GM18909 (cell line): ENCODE data around the gene LLGL1.

Experiments used
- ATAC-seq: cut with Tn5 transposase; IDR thresholded peaks from one replicate; pipeline ENCODE4 v1.9.1; 2021; ENCODE audit warnings: mild to moderate bottlenecking; ENCODE audit not compliant: unreplicated experiment, poor library complexity

Gene LLGL1

DNA sequence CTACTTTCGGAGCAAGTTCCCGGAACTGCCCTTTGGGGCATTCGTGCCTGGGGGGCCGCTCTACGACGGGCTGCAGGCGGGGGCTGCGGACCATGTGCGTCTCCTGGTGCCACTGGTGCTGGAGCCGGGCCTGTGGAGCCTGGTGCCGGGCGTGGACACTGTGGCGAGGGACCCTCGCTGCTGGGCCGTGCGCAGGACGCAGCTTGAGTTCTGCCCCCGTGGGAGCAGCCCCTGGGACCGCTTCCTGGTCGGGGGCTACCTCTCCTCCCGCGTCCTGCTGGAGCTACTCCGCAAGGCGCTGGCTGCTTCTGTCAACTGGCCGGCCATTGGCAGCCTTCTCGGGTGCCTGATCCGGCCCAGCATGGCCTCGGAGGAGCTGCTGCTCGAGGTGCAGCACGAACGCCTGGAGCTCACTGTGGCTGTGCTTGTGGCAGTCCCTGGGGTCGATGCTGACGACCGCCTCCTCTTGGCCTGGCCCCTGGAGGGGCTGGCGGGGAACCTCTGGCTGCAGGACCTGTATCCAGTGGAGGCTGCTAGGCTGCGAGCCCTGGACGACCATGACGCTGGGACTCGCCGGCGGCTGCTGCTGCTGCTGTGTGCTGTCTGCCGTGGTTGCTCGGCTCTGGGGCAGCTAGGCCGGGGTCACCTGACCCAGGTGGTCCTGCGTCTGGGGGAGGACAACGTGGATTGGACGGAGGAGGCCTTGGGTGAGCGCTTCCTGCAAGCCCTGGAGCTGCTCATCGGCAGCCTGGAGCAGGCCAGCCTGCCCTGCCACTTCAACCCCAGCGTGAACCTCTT, 38.6 kb downstream of the LLGL1 start:
- ATAC-seq = no peak

DNA sequence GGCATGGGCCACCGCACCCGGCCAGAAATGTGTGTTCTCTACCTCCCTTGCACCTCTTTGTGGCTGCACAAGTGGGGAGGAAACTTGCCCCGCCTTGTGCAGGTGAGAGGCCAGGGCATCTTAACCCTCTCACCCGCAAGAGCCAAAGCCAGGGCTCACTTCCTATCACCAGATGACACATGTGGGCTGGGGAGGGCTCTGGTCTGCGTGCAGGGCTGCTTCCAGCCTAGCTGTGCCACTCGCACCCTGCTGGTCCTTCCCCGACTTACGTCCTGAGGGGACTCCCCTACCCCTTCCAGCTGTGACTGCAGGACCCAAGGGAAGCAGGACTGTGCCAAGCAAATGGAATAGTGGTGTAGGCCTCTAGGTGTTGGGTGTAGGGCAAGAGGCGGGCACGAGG, 41.9 kb downstream of the LLGL1 start:
- no peak for ATAC-seq

DNA sequence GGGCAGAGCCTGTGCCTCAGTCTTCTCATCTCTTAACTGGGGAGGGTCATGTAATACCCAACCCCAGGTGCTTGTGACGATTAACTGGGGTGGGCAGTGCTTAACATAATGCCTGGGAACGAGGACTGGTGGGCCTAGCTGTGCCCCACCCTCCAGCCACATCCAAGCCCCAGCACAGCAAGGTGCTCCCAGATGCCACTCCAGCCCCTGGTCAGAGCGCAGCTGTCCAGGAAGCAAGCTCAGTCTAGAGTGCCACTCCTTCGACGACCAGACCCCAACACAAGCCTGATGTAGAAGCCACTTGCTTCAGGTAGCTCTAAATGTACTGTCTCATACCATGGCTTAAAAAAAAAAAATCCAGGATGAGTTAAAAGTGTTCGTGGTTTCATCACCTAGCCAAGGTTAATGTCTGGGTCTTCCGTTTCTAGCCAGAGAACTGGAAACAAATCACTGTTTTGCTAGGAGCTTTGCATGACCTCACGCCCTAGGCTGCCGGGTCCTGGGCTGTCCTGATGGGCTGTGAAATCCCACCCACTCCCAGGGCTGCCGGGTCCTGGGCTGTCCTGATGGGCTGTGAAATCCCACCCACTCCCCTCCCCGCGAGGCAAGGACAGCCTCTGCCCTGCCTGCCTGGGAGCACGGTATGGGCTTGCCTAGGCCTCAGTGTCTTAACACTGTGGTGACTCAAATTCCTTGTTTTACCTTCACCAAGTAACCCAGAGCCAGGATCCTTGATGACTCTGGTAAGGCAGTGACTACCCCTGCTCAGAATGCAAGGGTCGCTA, 42.7 kb downstream of the LLGL1 start:
- no peak for ATAC-seq

DNA sequence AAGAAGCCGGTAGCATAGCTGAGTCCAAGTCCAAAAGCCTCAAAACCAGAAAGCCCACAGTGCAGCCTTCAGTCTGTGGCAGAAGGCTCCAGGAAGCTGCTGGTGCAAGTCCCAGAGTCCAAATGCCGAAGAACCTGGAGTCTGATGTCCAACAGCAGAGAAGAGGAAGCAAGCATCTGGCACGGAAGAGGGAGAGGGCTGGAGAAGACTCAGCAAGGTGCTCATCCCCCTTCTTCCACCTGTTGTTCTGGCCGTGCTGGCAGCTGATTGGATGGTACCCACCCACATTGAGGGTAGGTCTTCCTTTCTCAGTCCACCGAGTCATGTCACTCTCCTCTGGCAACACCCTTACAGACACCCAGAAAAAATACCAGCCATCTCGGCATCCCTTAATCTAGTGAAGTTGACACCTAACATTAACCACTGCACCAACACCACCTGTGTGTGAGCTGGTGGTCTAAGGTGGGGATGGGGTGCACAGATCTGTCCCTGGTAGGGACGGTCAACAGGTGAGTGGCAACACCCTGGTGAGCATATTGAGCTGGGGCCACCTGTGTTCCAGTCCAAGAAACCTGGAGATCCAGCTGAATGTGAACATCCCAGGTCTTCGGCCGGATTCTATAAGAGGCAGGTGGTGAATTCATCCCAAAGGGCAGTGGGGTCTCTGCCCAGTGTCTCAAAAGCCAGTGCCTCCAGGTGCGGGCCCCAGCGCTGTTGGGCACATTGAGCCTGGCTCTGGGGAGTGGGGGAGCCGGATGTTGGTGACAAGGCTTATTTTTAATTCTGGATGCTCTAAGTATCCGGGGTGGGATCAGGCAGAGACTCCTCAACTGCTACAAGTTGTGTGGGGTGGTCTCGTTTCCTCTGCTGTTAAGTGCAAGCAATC, 44.9 kb downstream of the LLGL1 start:
- ATAC-seq = no peak

DNA sequence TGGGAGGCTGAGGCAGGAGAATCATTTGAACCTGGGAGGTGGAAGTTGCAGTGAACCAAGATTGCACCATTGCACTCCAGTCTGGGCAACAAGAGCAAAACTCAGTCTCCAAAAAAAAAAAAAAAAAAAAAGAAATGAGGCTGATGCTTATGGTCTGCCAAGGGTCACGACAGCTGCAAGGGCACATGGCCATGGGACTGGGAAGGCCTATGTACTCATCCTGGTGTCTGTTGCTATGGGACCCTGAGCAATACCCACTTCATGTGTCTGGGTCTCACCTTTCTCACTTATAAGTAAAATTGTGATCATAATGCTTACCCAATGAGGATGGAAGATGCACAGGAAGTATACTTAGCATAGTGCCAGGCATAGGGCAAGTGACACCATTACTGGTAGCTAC, 51.6 kb downstream of the LLGL1 start:
- no peak for ATAC-seq

DNA sequence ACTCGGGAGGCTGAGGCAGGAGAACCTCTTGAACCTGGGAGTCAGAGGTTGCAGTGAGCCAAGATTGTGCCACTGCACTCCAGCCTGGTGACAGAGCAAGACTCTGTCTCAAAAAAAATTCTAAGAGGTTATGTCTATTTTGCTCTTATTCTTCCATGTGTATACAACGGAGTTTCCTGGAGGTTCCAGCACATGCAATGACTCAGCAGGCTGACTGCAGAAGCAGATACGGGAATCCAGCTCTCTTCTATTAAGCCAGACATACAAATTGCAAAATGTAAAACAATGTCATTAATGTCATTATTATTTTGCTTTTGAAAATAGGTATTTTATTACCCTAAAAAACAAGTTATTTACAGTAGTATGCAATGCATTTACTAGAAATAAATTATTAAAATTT, 53.4 kb downstream of the LLGL1 start:
- ATAC-seq = no peak

DNA sequence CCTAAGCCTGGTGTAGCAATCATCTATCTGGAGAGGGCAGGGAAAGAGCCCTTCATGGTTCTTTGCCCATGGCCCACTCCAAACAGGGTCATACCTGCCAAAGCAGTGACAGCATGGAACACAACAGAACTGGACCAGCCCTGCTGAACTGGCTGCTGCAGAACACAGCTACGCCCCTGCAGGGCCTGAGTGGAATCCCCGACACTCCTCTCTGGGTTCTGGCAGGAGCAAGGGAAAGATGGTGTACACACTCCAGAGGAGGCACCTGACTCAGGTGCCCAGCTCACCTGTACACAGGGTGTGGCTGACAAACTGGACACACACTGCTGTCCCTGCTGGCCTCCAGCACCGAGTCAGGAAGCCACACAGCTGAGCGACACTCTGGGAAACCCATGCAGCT, 54.8 kb downstream of the LLGL1 start:
- no peak for ATAC-seq

DNA sequence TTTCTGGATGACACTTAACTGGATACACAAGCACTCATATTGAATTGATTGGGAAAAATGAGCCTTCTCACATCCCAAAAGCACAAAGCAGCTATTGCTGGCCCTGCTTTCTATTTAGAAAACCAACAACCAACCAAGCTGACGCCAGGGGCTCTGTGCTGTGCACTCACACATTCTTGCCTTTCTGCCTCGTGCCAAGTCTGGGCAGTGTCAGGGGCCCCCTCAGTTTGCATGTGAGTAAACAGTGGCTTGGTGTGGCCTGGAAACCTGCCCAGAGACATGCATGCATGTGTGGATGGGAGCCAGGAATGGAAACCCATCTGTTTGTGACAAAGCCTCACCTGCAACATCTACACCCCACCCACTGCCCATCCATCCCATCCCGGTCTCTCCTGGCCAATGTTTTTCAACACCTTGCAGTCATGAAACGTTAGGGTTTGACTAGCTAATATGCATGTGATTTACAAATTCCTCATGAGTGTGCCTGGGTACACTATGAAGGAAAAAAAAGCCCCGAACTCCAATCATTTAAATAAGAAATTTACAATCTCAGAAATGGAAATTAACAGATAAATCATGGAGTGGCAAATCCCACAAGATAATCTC, 55.4 kb downstream of the LLGL1 start:
- no peak for ATAC-seq

DNA sequence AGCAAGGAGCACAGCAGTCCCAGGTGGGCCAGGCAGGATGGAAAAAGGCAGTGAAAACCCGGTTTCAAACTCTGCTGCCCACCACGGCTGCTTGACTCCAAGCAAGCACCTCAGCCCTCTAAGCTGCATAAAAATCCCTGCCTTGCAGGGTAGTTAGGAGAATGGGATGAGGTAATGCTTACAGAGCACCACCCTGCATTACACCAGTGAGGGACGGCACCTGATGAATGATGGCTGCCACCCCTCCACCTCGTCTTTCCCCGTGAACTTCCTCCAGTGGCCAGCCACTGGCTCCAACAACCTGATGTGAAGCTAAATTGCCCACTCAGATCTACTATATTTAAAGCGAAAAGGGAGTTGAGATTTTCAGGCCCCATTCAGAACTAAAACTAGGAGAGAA, 56.4 kb downstream of the LLGL1 start:
- ATAC-seq = no peak

DNA sequence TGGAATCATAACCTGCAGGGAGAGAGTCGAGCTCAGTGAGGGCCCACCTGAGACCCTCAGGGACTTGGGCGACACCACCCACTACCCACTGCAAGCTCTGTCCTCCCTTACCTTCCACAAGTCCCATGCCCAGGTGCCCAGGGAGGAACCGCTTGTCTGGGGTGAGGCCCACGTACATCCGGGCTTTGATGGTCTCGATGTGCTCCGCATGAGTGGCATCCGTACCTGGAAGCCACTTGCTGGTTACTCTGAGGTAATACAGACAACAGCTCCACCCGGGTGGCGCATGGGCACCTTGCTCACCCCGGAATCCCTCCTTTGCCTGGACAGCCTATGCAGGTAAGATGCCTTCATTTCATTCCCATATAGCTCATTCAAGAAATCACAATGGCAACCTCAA, 59.9 kb downstream of the LLGL1 start:
- no peak for ATAC-seq

DNA sequence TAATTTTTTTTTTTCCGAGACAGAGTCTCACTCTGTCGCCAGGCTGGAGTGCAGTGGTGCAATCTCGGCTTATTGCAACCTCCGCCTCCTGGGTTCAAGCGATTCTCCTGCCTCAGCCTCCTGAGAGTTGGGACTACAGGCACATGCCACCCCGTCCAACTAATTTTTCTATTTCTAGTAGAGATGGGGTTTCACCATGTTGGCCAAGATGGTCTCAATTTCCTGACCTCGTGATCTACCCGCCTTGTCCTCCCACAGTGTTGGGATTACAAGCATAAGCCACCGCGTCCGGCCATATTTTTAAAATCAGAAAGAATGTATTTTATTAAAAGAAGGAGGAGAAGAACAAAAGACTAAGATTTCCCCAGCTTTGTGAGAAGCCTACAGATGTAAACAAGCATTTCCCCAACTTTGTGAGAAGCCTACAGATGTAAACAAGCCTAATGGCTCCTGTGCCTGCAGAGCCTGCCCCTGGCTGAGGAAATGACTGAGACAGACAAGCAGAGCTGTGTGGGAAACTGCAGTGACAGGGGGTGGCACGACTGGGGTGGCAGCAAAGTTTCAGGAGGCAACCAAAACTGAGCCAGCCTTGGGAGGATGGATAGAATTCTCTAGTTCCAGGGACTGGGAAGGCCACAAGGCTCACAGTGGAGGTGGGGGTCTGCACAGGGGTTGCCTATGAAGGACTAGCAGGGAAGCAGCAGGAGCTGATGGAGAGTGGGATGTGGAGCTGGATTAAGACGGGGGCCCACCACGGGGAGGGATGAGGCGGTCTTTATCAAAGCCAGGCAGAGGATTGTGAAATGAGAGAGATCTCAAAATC, 66.5 kb downstream of the LLGL1 start:
- ATAC-seq = no peak
